Measurements from ENCODE around the gene BCAS4. TPM values are rescaled to one million over a fixed set of nuclear protein-coding genes. Genes with fewer than 3 reads are reported as not detected.

Gene BCAS4
- total RNA-seq, 4 donors from 2014 or later = 6.6 to 15.7 (median 13.1) TPM

DNA sequence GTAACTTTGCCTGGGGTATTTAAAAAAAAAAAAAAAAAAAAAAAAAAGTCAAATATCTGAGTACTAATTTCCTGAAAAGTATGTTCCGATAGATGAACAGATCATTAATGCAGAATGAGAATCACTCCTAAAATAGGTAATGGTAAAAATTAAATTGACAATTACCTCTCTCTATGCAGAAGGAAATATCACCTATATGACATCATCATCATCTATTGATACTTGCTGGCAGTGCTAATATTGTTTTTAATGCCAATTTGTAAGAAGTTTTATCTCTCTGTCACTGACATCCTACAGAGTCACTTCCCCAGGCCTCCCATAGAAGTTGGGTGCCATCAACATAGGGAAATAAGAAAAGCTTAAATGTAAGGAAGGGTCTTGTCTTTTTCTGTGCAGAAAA lies 106.4 kb downstream of the BCAS4 start:
- WGBS, 2 donors = 97 to 100% methylated on average over 1 of the region's 1 CpG
- intact Hi-C loops (cut with DNase I) = no loop called here
- H3K27me3 ChIP-seq = no peaks in the 10 kb centered on the region
- no peaks in the 10 kb centered on the region for H3K9me3 ChIP-seq
- no peak overlapping the region for H3K4me3 ChIP-seq (replicated peaks in 1 of 3)
- peaks cover 24 to 28% of the 10 kb centered on the region in 2 donors for H3K4me1 ChIP-seq
- H3K36me3 ChIP-seq = peaks cover 12 to 20% of the 10 kb centered on the region in 2 donors
- no peak for DNase-seq
- H3K27ac ChIP-seq = no peak overlapping the region
- TF ChIP-seq POLR2A (IDR thresholded peaks at IDR 0.05) = no peak
- TF ChIP-seq, protein P1, sequence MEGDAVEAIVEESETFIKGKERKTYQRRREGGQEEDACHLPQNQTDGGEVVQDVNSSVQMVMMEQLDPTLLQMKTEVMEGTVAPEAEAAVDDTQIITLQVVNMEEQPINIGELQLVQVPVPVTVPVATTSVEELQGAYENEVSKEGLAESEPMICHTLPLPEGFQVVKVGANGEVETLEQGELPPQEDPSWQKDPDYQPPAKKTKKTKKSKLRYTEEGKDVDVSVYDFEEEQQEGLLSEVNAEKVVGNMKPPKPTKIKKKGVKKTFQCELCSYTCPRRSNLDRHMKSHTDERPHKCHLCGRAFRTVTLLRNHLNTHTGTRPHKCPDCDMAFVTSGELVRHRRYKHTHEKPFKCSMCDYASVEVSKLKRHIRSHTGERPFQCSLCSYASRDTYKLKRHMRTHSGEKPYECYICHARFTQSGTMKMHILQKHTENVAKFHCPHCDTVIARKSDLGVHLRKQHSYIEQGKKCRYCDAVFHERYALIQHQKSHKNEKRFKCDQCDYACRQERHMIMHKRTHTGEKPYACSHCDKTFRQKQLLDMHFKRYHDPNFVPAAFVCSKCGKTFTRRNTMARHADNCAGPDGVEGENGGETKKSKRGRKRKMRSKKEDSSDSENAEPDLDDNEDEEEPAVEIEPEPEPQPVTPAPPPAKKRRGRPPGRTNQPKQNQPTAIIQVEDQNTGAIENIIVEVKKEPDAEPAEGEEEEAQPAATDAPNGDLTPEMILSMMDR (IDR thresholded peaks at IDR 0.05) = no peak

DNA sequence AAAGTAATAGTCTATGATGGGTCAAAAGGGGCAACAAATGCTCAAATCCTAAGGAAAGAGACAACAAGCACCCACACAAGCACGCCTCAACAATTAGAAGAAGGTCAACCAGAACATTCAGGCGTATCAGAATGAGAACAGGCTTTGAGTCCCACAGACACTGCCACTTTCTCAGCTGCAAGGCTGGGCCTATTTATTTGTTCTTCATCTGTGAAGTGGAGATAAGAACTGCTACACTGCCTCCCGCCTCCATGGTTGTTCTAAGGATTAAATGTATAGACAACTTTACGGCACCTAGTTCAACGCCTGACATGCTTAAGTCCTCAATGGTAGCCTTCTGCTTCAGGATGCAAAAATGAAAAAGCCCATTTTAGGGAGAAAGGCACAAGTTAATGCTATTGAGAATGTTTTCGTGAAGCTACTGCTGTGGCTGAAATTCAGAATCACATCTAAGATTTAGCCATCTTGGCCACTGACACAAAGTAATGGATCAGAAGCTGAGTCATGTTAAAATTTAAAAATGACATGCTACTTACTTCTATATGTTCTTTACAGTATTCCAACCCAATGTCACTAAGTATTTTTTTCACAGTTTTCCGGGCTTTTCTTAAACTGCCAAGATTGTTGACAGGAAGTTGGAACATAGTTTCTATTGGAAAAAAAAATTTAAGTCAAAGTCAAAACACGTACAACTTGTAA lies 108.6 kb downstream of the BCAS4 start:
- no peak for DNase-seq
- TF ChIP-seq, protein P1 (IDR thresholded peaks at IDR 0.05) = no peak
- TF ChIP-seq POLR2A (IDR thresholded peaks at IDR 0.05) = no peak
- Histone ChIP-seq H3K27me3 (no peaks in the 10 kb centered on the region), H3K4me3 (replicated peaks in 1 of 3) (no peak overlapping the region), H3K4me1 (peaks cover 28% of the 10 kb centered on the region in 2 donors), H3K27ac (peak overlapping the region; percentile 9 to 21 (median 16)), H3K36me3 (peaks cover 0 to 14% of the 10 kb centered on the region in 2 donors), H3K9me3 (no peaks in the 10 kb centered on the region)
- 69 to 73% methylated on average over 8 of the region's 8 CpGs for WGBS, 2 donors
- intact Hi-C loops (cut with DNase I) = no loop called here

DNA sequence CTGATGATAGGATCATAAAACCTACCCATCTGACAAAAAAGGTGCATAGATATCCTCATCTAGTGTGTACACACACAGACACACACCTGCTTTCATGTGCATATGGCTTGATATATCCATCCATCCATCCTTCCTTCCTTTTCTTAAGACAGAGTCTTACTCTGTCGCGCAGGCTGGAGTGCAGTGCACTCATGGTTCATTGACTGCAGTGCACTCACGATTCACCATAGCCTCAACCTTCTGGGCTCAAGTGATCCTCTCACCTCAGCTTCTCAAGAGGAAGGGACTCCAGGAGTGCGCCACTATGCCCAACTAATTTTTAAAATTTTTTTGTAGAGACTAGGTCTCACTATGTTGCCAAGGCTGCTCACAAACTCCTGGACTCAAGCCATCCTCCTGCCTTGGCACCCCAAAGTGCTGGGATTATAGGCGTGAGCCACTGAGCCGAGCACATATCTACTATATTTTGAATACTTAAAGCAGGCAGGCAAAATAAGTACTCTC lies 109.3 kb downstream of the BCAS4 start:
- Histone ChIP-seq H3K4me1 (peaks cover 28% of the 10 kb centered on the region in 2 donors), H3K27ac (peak overlapping the region; percentile 17 to 27 (median 21)), H3K9me3 (no peaks in the 10 kb centered on the region), H3K36me3 (peaks cover 0 to 13% of the 10 kb centered on the region in 2 donors), H3K4me3 (replicated peaks in 1 of 3) (no peak overlapping the region), H3K27me3 (no peaks in the 10 kb centered on the region)
- DNase-seq = peak; percentile 74 to 76
- intact Hi-C loops (cut with DNase I) = no loop called here
- WGBS, 2 donors = 32 to 45% methylated on average over 6 of the region's 6 CpGs
- no peak for TF ChIP-seq POLR2A (IDR thresholded peaks at IDR 0.05)
- TF ChIP-seq, protein P1 (IDR thresholded peaks at IDR 0.05) = no peak

DNA sequence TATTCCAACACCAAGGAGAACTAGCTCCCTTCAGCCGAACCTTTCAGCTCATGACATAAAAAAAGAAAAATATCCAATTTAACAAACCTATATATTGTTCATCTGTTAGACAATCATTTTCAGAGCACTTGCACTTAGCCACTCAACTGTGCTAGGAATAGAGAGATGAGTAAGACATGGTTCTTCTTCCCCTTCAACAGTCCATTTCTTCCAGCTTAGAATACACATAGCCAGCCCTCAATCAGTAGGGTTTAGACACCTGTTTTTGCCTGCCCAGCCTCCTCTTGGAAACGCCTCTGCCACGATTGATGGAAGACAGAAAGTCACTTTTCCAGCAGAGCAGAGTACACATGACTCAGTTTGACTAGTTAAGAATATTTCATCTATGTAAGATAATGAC lies 114.6 kb downstream of the BCAS4 start:
- Histone ChIP-seq H3K36me3 (no peaks in the 10 kb centered on the region), H3K27me3 (no peaks in the 10 kb centered on the region), H3K9me3 (no peaks in the 10 kb centered on the region), H3K27ac (no peak overlapping the region), H3K4me3 (replicated peaks in 1 of 3) (no peak overlapping the region), H3K4me1 (peaks cover 23 to 31% of the 10 kb centered on the region in 2 donors)
- intact Hi-C loops (cut with DNase I) = no loop called here
- 89 to 93% methylated on average over 3 of the region's 3 CpGs for WGBS, 2 donors
- TF ChIP-seq POLR2A (IDR thresholded peaks at IDR 0.05) = no peak
- TF ChIP-seq, protein P1 (IDR thresholded peaks at IDR 0.05) = no peak
- no peak for DNase-seq

DNA sequence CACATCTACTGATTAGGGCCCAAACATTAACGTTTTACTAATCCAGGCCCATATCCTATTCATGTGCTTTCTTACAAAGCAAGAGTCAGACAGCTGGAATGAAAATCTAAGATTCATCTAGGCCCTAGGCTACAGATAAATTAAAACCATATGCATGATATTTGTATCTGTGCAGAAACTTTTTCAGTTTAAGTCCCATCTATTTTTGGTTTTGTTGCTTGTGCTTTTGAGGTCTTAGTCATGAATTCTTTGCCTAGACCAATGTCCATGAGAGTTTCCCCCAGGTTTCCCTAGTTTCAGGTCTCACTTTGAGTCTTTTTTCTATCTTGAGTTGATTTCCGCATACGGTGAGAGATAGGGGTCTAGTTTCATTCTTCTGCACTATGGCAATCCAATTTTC lies 116.2 kb downstream of the BCAS4 start:
- 78 to 80% methylated on average over 3 of the region's 3 CpGs for WGBS, 2 donors
- H3K9me3 ChIP-seq = no peaks in the 10 kb centered on the region
- no peak overlapping the region for H3K4me3 ChIP-seq (replicated peaks in 1 of 3)
- DNase-seq = no peak
- TF ChIP-seq POLR2A (IDR thresholded peaks at IDR 0.05) = no peak
- TF ChIP-seq, protein P1 (IDR thresholded peaks at IDR 0.05) = no peak
- H3K27me3 ChIP-seq = no peaks in the 10 kb centered on the region
- intact Hi-C loops (cut with DNase I) = no loop called here
- H3K4me1 ChIP-seq = peaks cover 15 to 35% of the 10 kb centered on the region in 2 donors
- no peak overlapping the region for H3K27ac ChIP-seq
- H3K36me3 ChIP-seq = no peaks in the 10 kb centered on the region

Measured in thyroid gland (tissue), 4 donors.